Astrocyte of the spinal cord (primary cell): ENCODE results near the gene NOS1AP.

Source experiments
- DNase-seq: peaks from one replicate; pipeline ENCODE4 v3.0.0; 2011; ENCODE audit warnings: low read depth, low spot score
- H3K4me3 ChIP-seq: 2 replicates; pipeline ENCODE4 v1.5.1; 2011; ENCODE audit warnings: low read depth, mild to moderate bottlenecking, low read length, moderate library complexity
- CTCF ChIP-seq: IDR thresholded peaks from 2 replicates; pipeline ENCODE4 v1.5.1; 2012; ENCODE audit warnings: low read depth, mild to moderate bottlenecking, low read length, inconsistent platforms
- in situ Hi-C: cut with HindIII; loops from 2 replicates; pipeline ENCODE4 v1.10.0; 2017; ENCODE audit warnings: low sequenced_read_pairs

The NOS1AP gene

GRCh38 chr1:162025541-162025940 lies 44.0 kb upstream of the NOS1AP start:
- in situ Hi-C loops: no loop called here
- no peak for DNase-seq
- no peak overlapping the region for H3K4me3 ChIP-seq
- no peak for TF ChIP-seq CTCF

- no peak for DNase-seq
- TF ChIP-seq CTCF: no peak
- in situ Hi-C loops: no loop called here
- H3K4me3 ChIP-seq: no peak overlapping the region
Measured at GRCh38 chr1:162026881-162027280, 42.6 kb upstream of the NOS1AP start.

DNA sequence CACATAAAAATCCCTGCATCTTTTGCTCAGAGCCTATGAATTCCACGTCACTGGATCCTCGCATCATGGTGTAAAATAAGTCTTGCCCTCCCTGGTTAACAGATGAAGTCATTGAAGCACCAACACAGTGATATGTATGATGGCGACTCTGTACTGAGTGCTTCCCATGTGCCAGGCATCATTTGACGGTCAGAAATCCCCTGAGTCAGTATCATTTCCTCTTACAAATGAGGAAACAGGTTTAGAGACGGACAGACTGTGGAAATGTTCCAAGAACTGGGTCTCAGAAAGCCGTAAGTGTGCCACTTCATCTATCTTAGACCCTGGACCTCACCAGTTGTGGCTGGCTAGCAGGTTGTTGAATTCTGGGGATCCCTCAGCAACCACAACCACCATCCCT lies 40.8 kb upstream of the NOS1AP start:
- in situ Hi-C loops: no loop called here
- H3K4me3 ChIP-seq: no peak overlapping the region
- no peak for TF ChIP-seq CTCF
- no peak for DNase-seq

- no peak for TF ChIP-seq CTCF
- DNase-seq: no peak
- no peak overlapping the region for H3K4me3 ChIP-seq
- in situ Hi-C loops: no loop called here
Measured at GRCh38 chr1:162029157-162029556, 40.3 kb upstream of the NOS1AP start.

DNA sequence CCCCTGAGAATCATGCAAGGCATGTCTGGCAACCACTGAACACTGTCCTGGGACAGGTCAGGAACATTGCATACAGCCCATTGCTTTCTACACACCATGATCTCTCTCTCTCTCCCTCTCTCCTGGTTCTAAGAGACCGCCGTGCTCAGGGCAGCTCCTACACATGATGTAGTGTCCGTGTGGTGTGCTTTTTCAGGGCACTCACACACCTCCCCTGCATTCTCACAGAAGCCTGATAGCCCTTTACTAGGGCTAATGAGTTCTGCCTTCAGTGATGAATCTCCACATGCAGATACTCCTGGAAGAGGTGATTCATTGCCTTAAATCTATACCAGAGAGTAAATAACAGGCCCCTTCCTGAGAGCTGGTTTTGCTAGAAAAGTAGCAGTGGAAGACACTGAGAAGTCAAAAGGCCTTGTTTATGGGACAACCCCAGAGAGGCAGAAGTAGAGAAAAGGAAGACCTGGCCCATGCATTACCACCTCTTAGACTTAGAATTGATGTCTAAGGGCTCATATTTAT lies 38.7 kb upstream of the NOS1AP start:
- in situ Hi-C loops: no loop called here
- H3K4me3 ChIP-seq: no peak overlapping the region
- no peak for DNase-seq
- no peak for TF ChIP-seq CTCF

DNA sequence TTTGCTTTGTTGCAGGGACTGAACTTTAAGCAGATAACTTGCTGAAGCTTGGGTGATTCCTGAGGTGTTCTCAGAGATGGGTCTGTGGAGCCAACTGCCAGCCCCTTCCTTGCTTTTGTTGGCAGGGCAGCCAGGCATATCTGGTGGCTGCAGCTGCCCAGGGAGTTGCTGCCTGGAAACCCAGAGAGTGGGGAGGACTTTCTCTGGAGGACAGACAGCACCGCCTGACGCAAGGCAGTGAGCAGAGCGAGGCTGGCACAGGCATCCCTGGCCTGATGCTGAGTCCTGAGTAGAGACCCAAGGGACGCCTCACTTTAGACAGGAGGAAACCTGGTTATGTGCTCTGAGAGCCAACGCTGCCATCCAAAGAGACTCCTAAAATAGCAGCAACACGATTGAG lies 36.1 kb upstream of the NOS1AP start:
- in situ Hi-C loops: no loop called here
- no peak for DNase-seq

More for the DNA sequence above, 36.1 kb upstream of the NOS1AP start:
- no peak for TF ChIP-seq CTCF
- H3K4me3 ChIP-seq: no peak overlapping the region
